ENCODE data around the gene GBP2.

- TF ChIP-seq POLR2AphosphoS5 (IDR thresholded peaks at IDR 0.05; ENCODE audit: low read depth, low read length), result no peak
- no peak for TF ChIP-seq CTCF (IDR thresholded peaks at IDR 0.05)
- TF ChIP-seq SIN3A (IDR thresholded peaks at IDR 0.05; ENCODE audit: borderline replicate concordance, insufficient read depth, low read depth, low read length), result no peak
- TF ChIP-seq REST (IDR thresholded peaks at IDR 0.05; ENCODE audit: insufficient read depth in 1 of 2, low read depth in 2 of 2, low read length in 1 of 2), result no peak
- no peak for TF ChIP-seq TCF7L2 (IDR thresholded peaks at IDR 0.05; ENCODE audit: low read depth, low read length)
These were observed 46.7 kb upstream of the GBP2 start for GRCh38 chr1:89172468-89173143.

All from Panc1 (cell line).